ENCODE data around the gene CELSR1. TPM values are rescaled to one million over a fixed set of nuclear protein-coding genes. Genes with fewer than 3 reads are reported as not detected.

Gene CELSR1
- total and polyA plus RNA-seq, 2 of the 13 experiments (the other 11 are each of a cell fraction or from before 2014, with no cell fraction given) = 0.78 to 1.8 TPM

DNA sequence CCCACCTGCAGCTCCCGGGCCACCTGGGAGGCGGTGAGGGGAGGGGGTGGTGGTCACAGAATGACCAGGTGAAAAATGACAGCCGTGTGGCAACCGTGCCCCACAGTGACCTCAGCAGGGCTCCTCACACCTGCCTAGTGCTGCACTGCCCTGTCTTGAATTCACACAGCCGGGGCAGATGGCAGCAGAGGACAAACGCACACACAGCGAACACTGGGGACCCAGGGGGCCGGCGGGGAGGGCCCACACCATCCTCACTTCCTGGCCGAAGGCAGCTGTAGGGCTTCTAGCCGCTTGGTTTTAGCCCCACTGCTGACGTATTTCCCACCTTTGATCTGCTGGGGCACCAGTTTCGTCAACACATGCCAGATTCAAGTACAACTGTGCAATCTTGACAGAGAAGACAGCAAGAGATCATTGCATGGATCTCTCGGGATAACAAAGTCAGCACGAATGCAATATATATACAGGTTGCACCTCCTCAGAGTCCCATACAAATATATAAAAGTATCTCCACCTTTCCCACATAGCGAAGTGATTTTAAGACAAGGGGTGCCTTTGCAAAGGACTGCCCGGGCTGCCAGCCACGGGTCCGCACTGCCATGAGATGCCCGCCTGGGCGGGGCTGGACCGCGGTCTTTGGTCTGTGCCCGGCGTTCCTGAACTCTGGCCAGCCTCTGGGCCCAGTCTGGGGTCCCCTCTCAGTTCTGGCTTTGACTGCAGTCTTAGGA is 175.1 kb downstream of the CELSR1 start (continued):
- TF ChIP-seq ZSCAN25 (CRISPR knock-in tag; IDR thresholded peaks at IDR 0.05) = peak; percentile 62; the same call in 1 of the 2 replicates
- TF ChIP-seq ZNF883 (CRISPR knock-in tag; IDR thresholded peaks at IDR 0.05; ENCODE audit: not compliant biosample characterization) = peak; percentile 34
- TF ChIP-seq GABPA (IDR thresholded peaks at IDR 0.05; ENCODE audit: low read depth, low read length) = no peak
- TF ChIP-seq GABPA (CRISPR knock-in tag; IDR thresholded peaks at IDR 0.05; ENCODE audit: low read depth) = peak; percentile 60
- TF ChIP-seq, protein P1, sequence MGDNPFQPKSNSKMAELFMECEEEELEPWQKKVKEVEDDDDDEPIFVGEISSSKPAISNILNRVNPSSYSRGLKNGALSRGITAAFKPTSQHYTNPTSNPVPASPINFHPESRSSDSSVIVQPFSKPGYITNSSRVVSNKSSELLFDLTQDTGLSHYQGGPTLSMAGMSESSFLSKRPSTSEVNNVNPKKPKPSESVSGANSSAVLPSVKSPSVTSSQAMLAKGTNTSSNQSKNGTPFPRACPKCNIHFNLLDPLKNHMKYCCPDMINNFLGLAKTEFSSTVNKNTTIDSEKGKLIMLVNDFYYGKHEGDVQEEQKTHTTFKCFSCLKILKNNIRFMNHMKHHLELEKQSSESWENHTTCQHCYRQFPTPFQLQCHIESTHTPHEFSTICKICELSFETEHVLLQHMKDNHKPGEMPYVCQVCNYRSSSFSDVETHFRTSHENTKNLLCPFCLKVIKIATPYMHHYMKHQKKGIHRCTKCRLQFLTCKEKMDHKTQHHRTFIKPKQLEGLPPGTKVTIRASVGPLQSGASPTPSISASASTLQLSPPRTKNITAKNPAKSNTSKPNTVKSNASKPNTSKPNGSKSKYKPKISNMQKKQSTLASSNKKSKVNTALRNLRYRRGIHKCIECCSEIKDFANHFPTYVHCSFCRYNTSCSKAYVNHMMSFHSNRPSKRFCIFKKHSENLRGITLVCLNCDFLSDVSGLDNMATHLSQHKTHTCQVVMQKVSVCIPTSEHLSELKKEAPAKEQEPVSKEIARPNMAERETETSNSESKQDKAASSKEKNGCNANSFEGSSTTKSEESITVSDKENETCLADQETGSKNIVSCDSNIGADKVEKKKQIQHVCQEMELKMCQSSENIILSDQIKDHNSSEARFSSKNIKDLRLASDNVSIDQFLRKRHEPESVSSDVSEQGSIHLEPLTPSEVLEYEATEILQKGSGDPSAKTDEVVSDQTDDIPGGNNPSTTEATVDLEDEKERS (CRISPR knock-in tag; IDR thresholded peaks at IDR 0.05) = no peak
- TF ChIP-seq RAD21 (CRISPR knock-in tag; IDR thresholded peaks at IDR 0.05) = peak; percentile 33
- no peak for TF ChIP-seq BHLHE40 (IDR thresholded peaks at IDR 0.05; ENCODE audit: low read length)
- TF ChIP-seq NBN (conservative IDR thresholded peaks at IDR 0.05) = no peak
- TF ChIP-seq, protein P2, sequence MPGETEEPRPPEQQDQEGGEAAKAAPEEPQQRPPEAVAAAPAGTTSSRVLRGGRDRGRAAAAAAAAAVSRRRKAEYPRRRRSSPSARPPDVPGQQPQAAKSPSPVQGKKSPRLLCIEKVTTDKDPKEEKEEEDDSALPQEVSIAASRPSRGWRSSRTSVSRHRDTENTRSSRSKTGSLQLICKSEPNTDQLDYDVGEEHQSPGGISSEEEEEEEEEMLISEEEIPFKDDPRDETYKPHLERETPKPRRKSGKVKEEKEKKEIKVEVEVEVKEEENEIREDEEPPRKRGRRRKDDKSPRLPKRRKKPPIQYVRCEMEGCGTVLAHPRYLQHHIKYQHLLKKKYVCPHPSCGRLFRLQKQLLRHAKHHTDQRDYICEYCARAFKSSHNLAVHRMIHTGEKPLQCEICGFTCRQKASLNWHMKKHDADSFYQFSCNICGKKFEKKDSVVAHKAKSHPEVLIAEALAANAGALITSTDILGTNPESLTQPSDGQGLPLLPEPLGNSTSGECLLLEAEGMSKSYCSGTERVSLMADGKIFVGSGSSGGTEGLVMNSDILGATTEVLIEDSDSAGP (CRISPR knock-in tag; IDR thresholded peaks at IDR 0.05; ENCODE audit: borderline replicate concordance) = peak; percentile 26; the same call in 1 of the 2 replicates
- peak; percentile 23 for TF ChIP-seq POLR2G (IDR thresholded peaks at IDR 0.05; ENCODE audit: low read depth, low read length)
- TF ChIP-seq, protein P3, sequence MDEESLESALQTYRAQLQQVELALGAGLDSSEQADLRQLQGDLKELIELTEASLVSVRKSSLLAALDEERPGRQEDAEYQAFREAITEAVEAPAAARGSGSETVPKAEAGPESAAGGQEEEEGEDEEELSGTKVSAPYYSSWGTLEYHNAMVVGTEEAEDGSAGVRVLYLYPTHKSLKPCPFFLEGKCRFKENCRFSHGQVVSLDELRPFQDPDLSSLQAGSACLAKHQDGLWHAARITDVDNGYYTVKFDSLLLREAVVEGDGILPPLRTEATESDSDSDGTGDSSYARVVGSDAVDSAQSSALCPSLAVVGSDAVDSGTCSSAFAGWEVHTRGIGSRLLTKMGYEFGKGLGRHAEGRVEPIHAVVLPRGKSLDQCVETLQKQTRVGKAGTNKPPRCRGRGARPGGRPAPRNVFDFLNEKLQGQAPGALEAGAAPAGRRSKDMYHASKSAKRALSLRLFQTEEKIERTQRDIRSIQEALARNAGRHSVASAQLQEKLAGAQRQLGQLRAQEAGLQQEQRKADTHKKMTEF (CRISPR knock-in tag; IDR thresholded peaks at IDR 0.05) = 0 out of 2 replicates have a peak, but pooled peaks have one; percentile 33
- 0 out of 2 replicates have a peak, but pooled peaks have one; percentile 42 for TF ChIP-seq NFKBIZ (CRISPR knock-in tag; IDR thresholded peaks at IDR 0.05)
- TF ChIP-seq, protein P4, sequence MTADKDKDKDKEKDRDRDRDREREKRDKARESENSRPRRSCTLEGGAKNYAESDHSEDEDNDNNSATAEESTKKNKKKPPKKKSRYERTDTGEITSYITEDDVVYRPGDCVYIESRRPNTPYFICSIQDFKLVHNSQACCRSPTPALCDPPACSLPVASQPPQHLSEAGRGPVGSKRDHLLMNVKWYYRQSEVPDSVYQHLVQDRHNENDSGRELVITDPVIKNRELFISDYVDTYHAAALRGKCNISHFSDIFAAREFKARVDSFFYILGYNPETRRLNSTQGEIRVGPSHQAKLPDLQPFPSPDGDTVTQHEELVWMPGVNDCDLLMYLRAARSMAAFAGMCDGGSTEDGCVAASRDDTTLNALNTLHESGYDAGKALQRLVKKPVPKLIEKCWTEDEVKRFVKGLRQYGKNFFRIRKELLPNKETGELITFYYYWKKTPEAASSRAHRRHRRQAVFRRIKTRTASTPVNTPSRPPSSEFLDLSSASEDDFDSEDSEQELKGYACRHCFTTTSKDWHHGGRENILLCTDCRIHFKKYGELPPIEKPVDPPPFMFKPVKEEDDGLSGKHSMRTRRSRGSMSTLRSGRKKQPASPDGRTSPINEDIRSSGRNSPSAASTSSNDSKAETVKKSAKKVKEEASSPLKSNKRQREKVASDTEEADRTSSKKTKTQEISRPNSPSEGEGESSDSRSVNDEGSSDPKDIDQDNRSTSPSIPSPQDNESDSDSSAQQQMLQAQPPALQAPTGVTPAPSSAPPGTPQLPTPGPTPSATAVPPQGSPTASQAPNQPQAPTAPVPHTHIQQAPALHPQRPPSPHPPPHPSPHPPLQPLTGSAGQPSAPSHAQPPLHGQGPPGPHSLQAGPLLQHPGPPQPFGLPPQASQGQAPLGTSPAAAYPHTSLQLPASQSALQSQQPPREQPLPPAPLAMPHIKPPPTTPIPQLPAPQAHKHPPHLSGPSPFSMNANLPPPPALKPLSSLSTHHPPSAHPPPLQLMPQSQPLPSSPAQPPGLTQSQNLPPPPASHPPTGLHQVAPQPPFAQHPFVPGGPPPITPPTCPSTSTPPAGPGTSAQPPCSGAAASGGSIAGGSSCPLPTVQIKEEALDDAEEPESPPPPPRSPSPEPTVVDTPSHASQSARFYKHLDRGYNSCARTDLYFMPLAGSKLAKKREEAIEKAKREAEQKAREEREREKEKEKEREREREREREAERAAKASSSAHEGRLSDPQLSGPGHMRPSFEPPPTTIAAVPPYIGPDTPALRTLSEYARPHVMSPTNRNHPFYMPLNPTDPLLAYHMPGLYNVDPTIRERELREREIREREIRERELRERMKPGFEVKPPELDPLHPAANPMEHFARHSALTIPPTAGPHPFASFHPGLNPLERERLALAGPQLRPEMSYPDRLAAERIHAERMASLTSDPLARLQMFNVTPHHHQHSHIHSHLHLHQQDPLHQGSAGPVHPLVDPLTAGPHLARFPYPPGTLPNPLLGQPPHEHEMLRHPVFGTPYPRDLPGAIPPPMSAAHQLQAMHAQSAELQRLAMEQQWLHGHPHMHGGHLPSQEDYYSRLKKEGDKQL (CRISPR knock-in tag; IDR thresholded peaks at IDR 0.05; ENCODE audit: low read depth) = 0 out of 2 replicates have a peak, but pooled peaks have one; percentile 13
- TF ChIP-seq, protein P5, sequence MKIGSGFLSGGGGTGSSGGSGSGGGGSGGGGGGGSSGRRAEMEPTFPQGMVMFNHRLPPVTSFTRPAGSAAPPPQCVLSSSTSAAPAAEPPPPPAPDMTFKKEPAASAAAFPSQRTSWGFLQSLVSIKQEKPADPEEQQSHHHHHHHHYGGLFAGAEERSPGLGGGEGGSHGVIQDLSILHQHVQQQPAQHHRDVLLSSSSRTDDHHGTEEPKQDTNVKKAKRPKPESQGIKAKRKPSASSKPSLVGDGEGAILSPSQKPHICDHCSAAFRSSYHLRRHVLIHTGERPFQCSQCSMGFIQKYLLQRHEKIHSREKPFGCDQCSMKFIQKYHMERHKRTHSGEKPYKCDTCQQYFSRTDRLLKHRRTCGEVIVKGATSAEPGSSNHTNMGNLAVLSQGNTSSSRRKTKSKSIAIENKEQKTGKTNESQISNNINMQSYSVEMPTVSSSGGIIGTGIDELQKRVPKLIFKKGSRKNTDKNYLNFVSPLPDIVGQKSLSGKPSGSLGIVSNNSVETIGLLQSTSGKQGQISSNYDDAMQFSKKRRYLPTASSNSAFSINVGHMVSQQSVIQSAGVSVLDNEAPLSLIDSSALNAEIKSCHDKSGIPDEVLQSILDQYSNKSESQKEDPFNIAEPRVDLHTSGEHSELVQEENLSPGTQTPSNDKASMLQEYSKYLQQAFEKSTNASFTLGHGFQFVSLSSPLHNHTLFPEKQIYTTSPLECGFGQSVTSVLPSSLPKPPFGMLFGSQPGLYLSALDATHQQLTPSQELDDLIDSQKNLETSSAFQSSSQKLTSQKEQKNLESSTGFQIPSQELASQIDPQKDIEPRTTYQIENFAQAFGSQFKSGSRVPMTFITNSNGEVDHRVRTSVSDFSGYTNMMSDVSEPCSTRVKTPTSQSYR (CRISPR knock-in tag; IDR thresholded peaks at IDR 0.05; ENCODE audit: borderline replicate concordance) = 0 out of 2 replicates have a peak, but pooled peaks have one; percentile 31
